Stimulated activated naive CD8-positive, alpha-beta T cell treated with anti-CD3 and anti-CD28 coated beads, Interleukin-15, Interleukin-2, amounts not matched to agents 100 U/mL and 50 U/mL, for 24 hours (primary cell): ENCODE results near the gene DLX1.
"Not testable (repeated sequence)": the region's sequence is repeated elsewhere in the genome, so short reads cannot be mapped to it uniquely, and the experiment has no call there.

Source experiments
- ATAC-seq: fragments of 150-1000 bp; cut with Tn5 transposase; one replicate; pipeline ENCODE4 v1.10.0; 2021
- DNase-seq: peaks from one replicate; pipeline ENCODE4 v3.0.0; 2021

Gene DLX1

GRCh38 chr2:172085460-172086159 lies at the start of gene DLX1:
Gene DLX1, plus strand, starts transcription at chr2:172085507. Its CDS starts 171 bp downstream, at chr2:172085678.
- DNase-seq = no peak

GRCh38 chr2:172038121-172038520 lies 47.2 kb upstream of the DLX1 start:
- ATAC-seq (no peak), DNase-seq (no peak)

More at GRCh38 chr2:172085460-172086159, at the start of gene DLX1:
- ATAC-seq = no peak

DNA sequence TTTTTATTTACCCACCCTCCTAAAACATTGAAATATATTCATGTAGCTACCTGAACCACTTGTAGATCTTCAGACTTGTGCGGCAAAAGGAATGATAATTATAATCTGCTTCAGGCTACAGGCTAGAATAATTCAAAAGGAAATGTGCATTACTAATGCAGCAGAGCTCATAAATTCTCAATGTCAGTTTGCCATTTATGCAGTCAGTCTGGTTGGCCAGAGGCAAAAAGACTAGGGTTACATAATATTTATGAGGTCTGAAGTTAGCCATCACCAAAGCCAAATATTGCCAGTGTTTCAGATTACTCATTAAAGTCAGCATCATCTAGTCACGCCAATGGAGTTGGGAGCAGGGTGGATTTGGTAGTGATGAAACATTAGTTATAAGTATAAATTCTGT lies 46.7 kb upstream of the DLX1 start:
- no peak for DNase-seq
- ATAC-seq = no peak

- DNase-seq = no peak
- no peak for ATAC-seq
These were observed 46.1 kb upstream of the DLX1 start for GRCh38 chr2:172039011-172039704.

DNA sequence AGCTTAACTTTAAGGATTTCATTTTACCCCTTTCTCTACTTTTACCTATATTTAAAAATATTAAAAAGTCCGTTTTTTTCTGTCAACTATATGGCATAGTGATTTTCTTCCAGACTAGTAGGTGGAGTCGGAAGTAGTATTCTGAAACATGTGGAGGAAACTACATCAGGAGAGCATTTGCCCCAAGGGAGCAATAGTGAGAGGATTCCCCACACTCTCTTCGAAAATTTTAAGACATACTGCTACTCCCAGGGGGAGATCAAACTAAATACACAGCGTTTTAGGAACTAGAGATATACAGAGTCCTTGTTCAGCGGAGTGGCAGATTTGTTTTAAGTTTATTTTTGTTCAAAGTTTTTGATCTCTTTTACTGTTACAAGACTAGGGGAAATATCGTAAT lies 45.0 kb upstream of the DLX1 start:
- DNase-seq (no peak), ATAC-seq (no peak)

- ATAC-seq (no peak), DNase-seq (no peak)
These were observed 39.1 kb upstream of the DLX1 start for GRCh38 chr2:172046080-172046678.

DNA sequence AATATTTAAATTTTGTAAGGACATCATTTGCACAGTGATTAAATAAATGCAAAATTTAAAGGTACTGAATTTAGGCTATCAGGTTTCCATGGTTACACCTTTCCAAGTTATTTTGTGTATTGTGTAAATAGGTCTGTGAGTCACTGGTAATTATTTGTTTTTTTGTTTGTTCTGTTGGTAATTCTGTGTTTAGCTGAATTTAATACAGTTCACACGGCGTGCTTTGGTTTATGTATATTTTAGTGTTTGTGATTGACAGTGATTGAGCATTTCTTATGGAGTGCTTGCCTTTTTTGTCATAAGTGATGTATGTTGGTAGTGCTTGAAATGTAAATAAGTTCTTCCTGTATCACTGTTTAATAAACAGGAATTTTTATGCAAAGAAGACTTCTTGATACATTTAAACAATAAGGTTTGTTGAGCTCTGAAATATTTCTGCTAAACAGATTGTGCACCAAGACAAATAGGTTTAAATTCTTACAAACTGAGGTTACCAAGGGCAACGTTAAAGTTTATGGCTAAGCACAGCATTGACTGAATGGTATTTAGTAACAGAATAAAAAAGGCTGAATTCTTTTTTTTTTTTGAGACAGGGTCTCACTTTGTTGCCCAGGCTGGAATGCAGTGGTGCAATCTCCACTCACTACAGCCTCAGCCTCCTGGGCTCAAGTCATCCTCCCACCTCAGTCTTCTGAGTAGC lies 38.3 kb upstream of the DLX1 start:
- DNase-seq (no peak), ATAC-seq (no peak)

- DNase-seq (no peak), ATAC-seq (no peak)
These were observed 37.5 kb upstream of the DLX1 start for GRCh38 chr2:172047566-172048507.

DNA sequence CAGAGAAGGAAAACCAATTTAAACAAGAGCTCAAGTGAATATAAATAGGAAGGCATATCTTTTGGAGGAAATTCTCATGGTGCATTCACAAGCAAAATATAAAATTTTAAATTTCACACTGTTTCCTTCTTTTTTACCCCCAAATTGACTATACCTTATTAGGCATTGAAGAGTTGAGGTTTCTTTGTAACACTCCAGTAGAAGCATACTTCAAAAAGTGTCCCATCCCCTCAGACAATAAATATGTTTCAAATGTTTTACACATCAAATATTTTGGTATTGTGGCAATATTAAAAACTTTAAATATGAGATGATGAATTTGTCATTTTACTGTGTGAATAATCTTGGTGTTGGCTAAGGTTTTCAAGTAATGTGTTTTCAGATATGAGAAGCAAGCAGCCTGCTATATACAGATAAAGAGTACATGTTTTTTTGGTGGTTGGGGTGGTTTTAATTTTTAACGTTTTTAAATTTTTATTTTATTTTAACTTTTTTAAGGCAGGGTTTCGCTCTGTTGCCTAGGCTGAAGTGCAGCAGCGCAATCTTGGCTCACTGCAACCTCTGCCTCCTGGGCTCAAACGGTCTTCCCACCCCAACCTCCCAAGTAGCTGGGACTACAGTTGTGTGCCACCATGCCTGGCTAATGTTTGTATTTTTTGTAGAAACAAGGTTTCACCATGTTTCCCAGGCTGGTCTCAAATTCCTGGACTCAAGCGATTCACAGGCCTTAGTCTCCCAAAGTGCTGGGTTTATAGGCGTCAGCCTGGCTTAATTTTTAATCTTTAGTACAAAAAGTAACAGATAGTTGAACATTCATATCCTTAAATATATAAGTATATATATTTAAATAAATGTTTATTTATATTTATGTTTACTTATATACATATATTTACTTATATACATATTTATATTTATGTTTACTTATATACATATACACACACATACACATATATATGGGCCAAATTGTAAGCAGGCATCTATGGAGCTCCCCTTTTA lies 36.5 kb upstream of the DLX1 start:
- ATAC-seq = no peak
- DNase-seq = no peak

DNA sequence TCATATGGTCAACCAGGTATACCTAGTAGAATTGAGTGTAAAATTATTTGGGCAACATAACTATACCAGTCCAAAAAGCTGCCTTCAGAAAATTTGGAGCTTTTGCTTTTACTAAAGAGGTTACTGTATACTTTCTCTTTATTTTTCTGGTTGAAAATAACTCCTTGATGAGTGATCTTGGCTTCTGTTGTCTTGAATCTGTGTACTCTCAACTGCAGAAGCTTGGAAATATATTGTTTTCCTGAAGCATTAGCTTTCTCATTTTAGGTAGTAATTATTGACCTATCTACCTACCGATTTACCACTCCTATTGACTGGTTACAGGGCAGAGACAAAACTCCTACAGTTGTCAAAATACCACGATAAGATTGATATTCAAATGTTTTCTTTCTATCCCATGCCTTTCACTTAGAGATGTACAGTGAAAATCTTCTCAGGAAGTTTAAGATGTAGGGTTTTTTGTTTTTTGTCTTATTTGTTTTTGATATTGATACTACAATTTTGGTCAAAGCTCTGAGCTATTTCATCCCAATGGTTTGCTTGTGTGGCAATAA lies 35.7 kb upstream of the DLX1 start:
- DNase-seq = no peak
- ATAC-seq = no peak

DNA sequence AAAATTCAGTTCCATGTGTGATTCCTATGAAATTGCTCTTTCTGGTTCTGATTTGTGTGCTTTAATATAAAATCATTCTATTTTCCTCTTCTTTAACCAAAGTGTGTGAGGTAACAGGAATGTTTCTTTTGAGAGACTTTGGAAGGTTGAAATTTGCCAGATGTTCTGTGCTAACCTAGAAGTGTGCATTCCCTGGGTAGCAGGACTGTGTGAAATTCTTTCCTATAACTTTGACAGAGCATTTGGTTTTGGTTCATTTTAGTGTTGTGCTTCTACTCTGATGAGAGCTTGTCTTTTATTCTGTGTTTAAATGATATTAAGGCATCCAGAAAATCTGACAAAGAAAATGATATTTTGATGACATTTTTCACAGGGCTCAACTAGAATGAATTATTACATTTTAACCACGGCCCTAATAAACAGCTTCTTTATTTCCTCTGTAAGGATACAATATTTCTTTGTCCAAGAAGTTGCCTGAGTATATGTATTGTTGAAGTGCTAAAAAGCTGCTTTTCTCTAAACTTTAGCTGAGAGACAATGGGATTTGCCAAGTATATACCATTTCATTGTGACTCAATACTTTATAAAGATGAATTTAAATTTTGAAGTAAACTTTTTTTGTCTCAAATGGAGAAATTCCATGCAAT lies 34.7 kb upstream of the DLX1 start:
- no peak for ATAC-seq
- no peak for DNase-seq

DNA sequence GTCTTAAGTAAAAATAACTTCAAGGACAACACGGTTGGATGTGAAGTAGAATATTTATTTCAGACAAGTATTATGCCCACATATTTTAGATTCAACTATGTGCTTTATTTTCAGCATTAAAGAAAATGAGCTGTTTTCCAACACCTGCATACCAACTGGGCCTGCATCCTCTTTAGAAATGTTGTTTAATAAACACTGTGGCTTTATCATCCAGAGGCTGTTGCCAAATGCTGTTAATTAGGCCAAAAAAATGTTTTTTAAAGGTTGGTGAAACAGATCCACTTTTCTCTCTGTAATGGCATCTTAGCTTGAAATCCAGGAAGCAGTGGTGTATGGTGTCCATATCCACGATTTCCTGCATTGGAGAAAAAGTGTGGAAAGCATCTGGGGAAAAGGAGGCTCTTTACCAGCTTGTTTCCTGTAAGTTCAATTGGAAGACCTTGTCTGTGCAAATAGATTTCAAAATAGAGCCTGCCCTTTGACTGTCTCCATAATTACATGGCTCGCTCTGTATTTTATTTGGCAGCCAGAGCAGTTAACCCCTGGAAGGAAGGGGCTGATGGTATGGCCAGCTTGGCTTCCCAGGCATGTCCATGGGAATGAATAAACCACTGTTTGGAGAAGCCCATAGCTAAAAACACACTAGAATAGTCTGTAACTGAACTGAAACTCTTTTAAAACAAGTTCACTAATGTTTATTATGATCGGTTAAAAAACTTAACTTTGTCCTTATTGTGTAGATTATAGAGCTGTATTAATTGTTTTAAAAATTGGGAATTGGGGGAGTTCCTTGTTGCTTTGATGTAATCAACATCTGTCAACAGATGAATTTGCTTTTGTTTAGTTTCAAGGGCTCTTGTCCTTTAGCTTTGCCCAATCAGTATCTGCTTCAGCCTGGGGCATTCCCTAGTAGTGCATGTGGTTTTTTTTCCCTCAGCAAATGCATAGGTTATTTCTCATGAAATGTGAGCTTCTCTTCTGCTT lies 33.0 kb upstream of the DLX1 start:
- peak; percentile 32 for ATAC-seq
- DNase-seq = no peak

GRCh38 chr2:172053486-172053885 lies 31.8 kb upstream of the DLX1 start:
- ATAC-seq = no peak
- DNase-seq = no peak

GRCh38 chr2:172056293-172056692 lies 29.0 kb upstream of the DLX1 start:
- ATAC-seq (no peak), DNase-seq (no peak)

DNA sequence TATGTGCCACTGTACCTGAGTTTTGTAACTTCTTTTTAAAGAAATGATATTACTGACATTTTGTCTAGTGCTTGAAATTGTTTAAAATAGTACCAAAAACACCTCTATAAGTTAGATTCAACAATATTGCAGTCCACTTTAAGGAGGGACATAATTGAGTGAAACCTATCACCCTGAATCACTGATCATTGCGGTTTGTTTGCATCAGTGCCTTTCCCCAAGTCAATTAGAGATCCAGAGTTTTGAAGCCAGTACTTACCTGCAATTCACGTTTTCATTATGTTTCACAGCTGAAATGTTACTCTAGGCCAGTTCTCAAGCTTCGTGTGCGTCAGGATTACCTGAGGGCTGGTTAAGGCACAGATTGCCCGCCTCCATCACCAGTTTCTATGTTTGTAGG lies 26.6 kb upstream of the DLX1 start:
- no peak for DNase-seq
- ATAC-seq = no peak

GRCh38 chr2:172060118-172060517 lies 25.2 kb upstream of the DLX1 start:
- ATAC-seq = not testable (repeated sequence)

GRCh38 chr2:172062402-172063004 lies 22.8 kb upstream of the DLX1 start:
- ATAC-seq (no peak), DNase-seq (no peak)

More at GRCh38 chr2:172060118-172060517, 25.2 kb upstream of the DLX1 start:
- DNase-seq = not testable (repeated sequence)

- DNase-seq (no peak), ATAC-seq (no peak)
These were observed 21.9 kb upstream of the DLX1 start for GRCh38 chr2:172063446-172063845.
